Measurements from ENCODE around the gene NFKBIB.

NFKBIB gene

GRCh38 chr19:38904581-38905539 is 5.1 kb downstream of the NFKBIB start:
- no peak for DNase-seq

GRCh38 chr19:38905620-38906019 is 5.9 kb downstream of the NFKBIB start:
- no peak for DNase-seq

GRCh38 chr19:38907227-38907626 is 7.5 kb downstream of the NFKBIB start:
- no peak for DNase-seq

- no peak for DNase-seq
Observed at GRCh38 chr19:38907670-38908069, 7.9 kb downstream of the NFKBIB start.

- no peak for DNase-seq
Observed at GRCh38 chr19:38908911-38909310, 9.1 kb downstream of the NFKBIB start.

- DNase-seq: no peak
Observed at GRCh38 chr19:38910488-38910887, 10.7 kb downstream of the NFKBIB start.

- DNase-seq: no peak
Observed at GRCh38 chr19:38911388-38912001, 11.7 kb downstream of the NFKBIB start.

GRCh38 chr19:38912600-38913514 is 13.1 kb downstream of the NFKBIB start:
- no peak for DNase-seq

- DNase-seq: no peak
Observed at GRCh38 chr19:38913958-38914357, 14.2 kb downstream of the NFKBIB start.

GRCh38 chr19:38915329-38916321 is 15.9 kb downstream of the NFKBIB start:
- no peak for DNase-seq

GRCh38 chr19:38917516-38917915 is 17.7 kb downstream of the NFKBIB start:
- no peak for DNase-seq

GRCh38 chr19:38917921-38918491 is 18.2 kb downstream of the NFKBIB start:
- no peak for DNase-seq

GRCh38 chr19:38918526-38918925 is 18.8 kb downstream of the NFKBIB start:
- DNase-seq: no peak

- no peak for DNase-seq
Observed at GRCh38 chr19:38919837-38920601, 20.2 kb downstream of the NFKBIB start.

- no peak for DNase-seq
Observed at GRCh38 chr19:38920602-38921419, 21.0 kb downstream of the NFKBIB start.

- no peak for DNase-seq
Observed at GRCh38 chr19:38921420-38922274, 21.9 kb downstream of the NFKBIB start.

GRCh38 chr19:38922482-38922881 is 22.7 kb downstream of the NFKBIB start:
- no peak for DNase-seq

GRCh38 chr19:38924388-38924787 is 24.6 kb downstream of the NFKBIB start:
- DNase-seq: no peak

Data from fibroblast of skin of back (primary cell).